Activated CD4-positive, CD25-positive, alpha-beta regulatory T cell treated with anti-CD3 and anti-CD28 coated beads, Interleukin-2, amount 50 U/mL, for 72 hours (primary cell): ENCODE results near the gene ADD3.

ENCODE experiments used
- DNase-seq: peaks from one replicate; pipeline ENCODE4 v3.0.0; 2021

The ADD3 gene

GRCh38 chr10:110074298-110074697, 66.5 kb downstream of the ADD3 start:
- no peak for DNase-seq

- no peak for DNase-seq
These were observed 67.2 kb downstream of the ADD3 start for GRCh38 chr10:110074758-110075671.

- no peak for DNase-seq
These were observed 67.9 kb downstream of the ADD3 start for GRCh38 chr10:110075686-110076085.

DNA sequence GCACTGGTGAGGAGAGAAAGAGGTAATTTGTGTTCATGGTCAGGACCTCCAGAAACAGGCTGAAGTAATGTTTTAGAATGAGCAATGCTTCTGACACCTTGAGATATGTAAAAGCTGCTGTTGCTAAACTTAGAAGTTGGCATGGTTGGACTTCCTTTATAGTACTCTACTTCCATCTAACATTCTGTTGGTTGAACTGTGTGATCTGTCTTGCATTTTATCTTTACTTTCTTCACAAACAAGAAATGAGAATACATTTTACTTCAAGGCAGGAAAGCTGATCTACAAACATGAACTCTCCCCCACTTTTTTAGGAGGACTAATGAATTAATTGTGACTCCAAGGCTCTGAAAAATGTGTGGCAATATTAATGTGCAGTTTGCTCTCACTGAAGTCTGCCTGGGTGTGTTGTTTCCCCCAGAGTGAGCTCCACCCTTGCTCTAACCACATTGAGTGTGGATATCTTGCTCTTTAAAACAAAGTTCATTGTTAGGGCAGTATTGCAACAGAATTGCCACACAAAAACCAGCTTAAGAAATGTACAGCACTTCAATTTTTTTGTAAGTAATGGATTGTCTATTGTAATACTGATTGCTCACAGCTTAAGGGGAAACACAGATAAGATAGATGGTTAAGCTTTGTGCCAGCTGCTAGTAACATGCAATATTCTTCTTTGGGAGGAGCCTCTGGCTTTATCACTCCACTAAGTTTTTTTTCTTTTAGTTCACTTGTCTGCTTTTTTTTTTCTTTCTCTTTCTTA, 69.0 kb downstream of the ADD3 start:
- DNase-seq, result no peak

- no peak for DNase-seq
These were observed 69.8 kb downstream of the ADD3 start for GRCh38 chr10:110077436-110078130.

- no peak for DNase-seq
These were observed 70.5 kb downstream of the ADD3 start for GRCh38 chr10:110078317-110078716.

- DNase-seq, result no peak
These were observed 74.1 kb downstream of the ADD3 start for GRCh38 chr10:110081911-110082310.

DNA sequence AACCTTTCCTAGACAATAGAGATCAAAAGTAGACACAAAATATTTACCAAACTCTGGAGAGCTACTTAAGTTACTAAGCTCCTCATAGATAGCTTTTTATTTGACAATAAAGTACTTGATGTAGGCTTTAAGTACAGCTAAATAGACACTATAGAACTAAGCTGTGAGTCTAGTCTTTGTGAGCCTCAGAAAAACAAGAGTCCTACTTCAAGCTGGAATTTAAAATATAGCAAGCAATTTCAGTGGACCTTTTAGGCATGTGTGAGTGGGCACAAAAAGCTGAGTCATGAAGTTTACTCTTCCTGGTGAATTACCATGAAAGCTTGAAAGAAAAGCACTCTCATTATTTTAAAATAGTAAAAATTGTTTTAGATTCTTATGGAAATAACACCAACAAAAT, 76.1 kb downstream of the ADD3 start:
- DNase-seq, result no peak

DNA sequence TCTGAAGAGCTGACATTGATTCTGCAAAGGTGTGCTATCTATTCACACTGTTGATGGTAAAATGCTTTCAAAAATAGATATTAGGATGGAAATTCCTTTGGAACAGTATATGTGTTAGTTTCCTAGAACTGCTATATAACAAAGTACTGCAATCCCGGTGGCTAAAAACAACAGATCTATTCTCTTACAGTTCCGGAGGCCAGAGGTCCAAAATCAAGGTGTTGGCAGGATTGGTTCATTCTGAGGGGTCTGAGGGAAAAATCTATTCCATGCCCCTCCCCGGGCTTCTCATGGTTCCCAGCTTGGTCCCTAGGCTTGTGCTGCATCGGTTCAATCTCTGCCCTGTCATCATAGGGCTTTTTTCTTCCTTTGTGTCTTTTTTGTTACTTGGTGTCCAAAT, 79.9 kb downstream of the ADD3 start:
- no peak for DNase-seq

DNA sequence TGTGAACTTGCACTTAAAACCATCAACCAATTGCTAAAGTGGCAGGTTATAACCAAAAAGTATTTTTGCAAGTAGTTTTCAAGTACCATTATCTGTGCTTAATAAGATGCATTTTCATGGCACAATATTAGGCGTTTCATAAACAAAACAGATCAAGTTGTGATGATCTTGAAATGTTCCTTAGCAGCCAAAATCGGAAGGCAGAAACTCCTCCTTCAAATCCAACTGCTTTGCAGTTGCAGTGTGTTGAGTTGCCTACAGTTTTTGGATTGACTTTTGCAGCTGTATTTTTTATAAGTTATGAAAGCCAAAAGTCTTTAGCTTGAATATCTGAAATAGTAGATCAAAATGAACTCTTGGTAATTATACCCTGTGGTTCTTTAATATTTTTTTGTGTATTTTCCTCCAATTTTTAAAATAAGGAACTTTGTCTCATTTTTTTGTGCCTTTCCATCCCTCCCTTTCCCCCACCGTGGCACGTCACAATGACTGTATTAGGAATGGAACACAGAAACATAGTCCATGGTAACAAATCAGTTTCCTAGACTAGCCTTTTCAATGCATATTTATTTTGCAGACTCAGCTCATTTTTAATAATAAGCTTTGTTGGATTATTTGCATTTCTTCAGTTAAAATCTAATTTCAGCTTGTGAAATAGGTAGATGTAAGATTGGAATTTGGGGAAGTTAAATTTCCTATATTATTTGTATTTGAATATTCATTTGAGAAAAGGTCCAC, 80.8 kb downstream of the ADD3 start:
- no peak for DNase-seq

DNA sequence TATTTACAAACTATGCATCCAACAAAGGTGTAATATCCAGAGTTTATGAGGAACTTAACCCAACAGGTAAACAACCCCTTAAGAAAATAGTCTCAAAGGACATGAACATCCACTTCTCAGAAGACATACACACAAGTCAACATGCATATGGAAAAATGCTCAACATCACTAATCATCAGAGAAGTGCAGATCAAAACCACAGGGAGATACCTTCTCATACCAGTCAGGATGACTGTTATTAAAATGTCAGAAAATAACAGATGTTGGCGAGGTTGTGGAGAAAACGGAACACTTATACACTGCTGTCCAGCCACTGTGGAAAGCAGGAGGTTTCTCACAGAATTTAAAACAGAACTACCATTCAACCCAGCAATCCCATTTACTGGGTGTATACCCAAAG, 84.0 kb downstream of the ADD3 start:
- DNase-seq, result no peak

- no peak for DNase-seq
These were observed 85.9 kb downstream of the ADD3 start for GRCh38 chr10:110093722-110094121.

DNA sequence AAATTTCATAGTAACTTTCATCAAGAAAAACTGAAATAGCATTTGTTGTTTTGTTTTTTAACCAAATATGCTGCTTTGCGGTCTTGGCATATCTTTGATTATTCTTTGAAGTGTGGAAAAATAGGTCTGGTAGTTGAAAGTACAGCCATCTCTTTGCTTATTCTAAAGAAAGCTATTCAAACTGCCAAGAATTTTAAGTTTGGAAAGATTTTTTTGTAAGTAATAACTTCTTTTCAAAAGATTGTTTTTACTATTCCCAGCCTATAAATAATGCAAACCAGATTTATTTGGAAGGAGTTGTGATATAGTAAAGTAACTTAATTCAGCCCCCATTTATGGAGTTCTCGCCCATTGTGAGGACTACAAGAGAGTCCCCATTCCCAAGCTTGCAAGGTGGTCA, 87.0 kb downstream of the ADD3 start:
- DNase-seq, result no peak

- no peak for DNase-seq
These were observed 93.8 kb downstream of the ADD3 start for GRCh38 chr10:110101464-110102144.

DNA sequence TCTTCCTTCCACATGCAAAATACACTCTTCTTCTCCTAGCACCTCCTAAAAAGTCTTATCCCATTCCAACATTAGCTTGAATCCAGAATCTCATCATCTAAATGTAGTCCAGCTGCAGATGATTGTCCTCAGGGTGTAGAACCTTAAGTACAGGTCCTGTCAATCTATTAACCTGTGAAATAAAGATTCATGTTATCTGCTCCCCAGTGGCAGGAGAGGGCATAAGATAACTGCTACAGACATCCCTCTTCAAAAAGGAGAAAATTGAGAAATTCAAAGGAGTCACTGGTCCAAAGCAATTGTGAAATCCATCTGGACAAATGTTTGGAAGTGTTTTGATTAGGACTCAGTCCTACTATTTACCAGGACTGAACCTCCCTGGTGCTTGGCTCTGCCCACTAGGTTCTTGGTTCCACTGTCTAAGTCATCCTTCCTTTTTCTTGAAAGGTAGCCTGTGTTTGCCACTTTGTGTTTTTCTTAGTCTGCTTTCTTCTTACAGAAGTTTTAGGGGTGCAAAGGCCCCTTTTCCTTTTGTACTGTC, 96.2 kb downstream of the ADD3 start:
- DNase-seq, result no peak

GRCh38 chr10:110105873-110106272, 98.1 kb downstream of the ADD3 start:
- DNase-seq, result no peak

DNA sequence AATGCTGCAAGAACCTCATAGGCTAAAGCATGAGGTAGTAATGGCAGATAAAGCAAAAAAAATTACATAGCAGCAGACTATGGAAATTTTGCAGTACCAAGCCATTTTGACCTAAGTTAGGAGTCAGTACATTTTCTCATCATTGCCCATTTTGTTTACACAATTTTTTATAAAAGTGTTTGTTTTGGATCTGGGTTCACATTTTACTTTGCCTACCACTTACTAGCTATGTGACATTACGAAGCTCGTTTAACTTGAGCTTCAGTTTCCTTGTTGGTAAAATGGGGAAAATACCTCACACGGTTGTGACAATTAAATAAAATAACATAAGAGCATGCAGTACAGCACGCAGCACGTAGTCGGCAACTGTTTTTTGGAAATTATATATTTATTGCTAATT, 99.6 kb downstream of the ADD3 start:
- no peak for DNase-seq

GRCh38 chr10:110107887-110108286, 100.1 kb downstream of the ADD3 start:
- DNase-seq, result no peak

DNA sequence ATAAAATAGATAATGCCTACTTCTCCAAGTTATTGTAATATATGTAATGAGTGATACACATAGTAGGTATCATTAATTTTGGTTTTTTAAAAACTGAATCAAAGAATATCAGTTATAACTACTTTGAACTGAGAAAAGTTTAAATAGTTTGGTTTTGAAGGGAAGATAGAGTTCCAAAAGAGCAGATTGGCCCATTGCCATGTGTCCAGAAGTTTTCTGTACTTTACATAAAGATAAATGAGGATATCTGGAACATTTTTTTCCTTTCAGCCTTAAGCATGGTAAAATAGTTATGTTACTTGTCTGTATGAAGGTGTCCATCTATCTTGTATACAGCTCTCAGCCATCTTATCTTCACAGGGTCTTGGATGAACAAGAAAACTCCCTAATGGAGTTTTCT, 101.7 kb downstream of the ADD3 start:
- no peak for DNase-seq

- DNase-seq, result no peak
These were observed 102.6 kb downstream of the ADD3 start for GRCh38 chr10:110110338-110110737.

DNA sequence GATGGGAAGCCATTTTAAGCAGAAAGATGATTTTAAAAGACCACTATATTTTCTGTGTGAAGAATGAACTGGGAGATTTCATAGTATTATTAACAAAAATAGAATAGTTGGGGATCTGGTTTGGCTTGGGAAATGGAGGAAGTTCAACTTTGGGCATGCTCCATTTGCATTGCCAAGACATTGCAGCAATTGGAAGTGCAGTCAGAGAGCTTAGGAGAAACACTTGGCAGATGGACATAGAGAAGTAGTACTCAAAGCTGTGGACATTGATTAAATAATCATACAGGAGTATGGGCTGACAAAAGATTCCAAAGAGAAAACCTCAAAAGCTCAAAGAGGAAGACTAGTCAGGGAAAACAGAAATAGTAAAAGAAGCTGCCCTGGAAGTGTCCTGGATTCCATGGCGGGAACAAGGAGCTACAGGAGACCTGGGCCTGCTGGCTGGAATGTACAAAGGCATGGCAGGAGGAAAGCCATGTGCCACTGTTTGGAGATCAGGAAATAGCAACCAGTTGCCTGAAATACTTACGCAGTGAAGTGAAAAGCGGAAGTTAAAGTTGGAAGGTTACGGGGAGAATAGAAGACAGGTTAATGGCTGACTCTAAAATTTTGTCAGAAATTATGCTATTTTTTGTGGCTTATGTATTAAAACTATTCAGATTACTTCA, 106.0 kb downstream of the ADD3 start:
- DNase-seq, result no peak
